GM18508 (cell line): Measurements from ENCODE around the gene MID2.
"Not testable (repeated sequence)": the region's sequence is repeated elsewhere in the genome, so short reads cannot be mapped to it uniquely, and the experiment has no call there.

Experiments
- ATAC-seq: cut with Tn5 transposase; IDR thresholded peaks from one replicate; pipeline ENCODE4 v1.9.1; 2021; ENCODE audit warnings: moderate number of reproducible peaks; ENCODE audit not compliant: insufficient read depth, unreplicated experiment

Gene MID2

GRCh38 chrX:107840971-107841370, 15.3 kb downstream of the MID2 start:
- ATAC-seq, result no peak

GRCh38 chrX:107842715-107843400, 17.2 kb downstream of the MID2 start:
- ATAC-seq, result no peak

- no peak for ATAC-seq
Observed at GRCh38 chrX:107845625-107846024, 20.0 kb downstream of the MID2 start.

GRCh38 chrX:107848591-107848990, 22.9 kb downstream of the MID2 start:
- ATAC-seq, result no peak

- ATAC-seq, result no peak
Observed at GRCh38 chrX:107849747-107850421, 24.2 kb downstream of the MID2 start.

GRCh38 chrX:107850422-107850765, 24.7 kb downstream of the MID2 start:
- ATAC-seq, result no peak

GRCh38 chrX:107851215-107851614, 25.5 kb downstream of the MID2 start:
- no peak for ATAC-seq

- not testable (repeated sequence) for ATAC-seq
Observed at GRCh38 chrX:107851665-107852064, 26.0 kb downstream of the MID2 start.

- ATAC-seq, result no peak
Observed at GRCh38 chrX:107856289-107856688, 30.6 kb downstream of the MID2 start.

GRCh38 chrX:107857041-107857440, 31.4 kb downstream of the MID2 start:
- ATAC-seq, result not testable (repeated sequence)

GRCh38 chrX:107857837-107858236, 32.2 kb downstream of the MID2 start:
- no peak for ATAC-seq

- ATAC-seq, result no peak
Observed at GRCh38 chrX:107861056-107861455, 35.4 kb downstream of the MID2 start.

GRCh38 chrX:107871136-107871535, 45.5 kb downstream of the MID2 start:
- ATAC-seq, result no peak

GRCh38 chrX:107878106-107878505, 52.4 kb downstream of the MID2 start:
- no peak for ATAC-seq

GRCh38 chrX:107880054-107880610, 54.5 kb downstream of the MID2 start:
- no peak for ATAC-seq

GRCh38 chrX:107894038-107894437, 68.4 kb downstream of the MID2 start:
- no peak for ATAC-seq

GRCh38 chrX:107902721-107903120, 77.1 kb downstream of the MID2 start:
- no peak for ATAC-seq

GRCh38 chrX:107905366-107905765, 79.7 kb downstream of the MID2 start:
- ATAC-seq, result no peak

- ATAC-seq, result no peak
Observed at GRCh38 chrX:107924136-107924746, 98.6 kb downstream of the MID2 start.

GRCh38 chrX:107934262-107934661, 108.6 kb downstream of the MID2 start:
- ATAC-seq, result no peak

GRCh38 chrX:107935200-107935599, 109.5 kb downstream of the MID2 start:
- ATAC-seq, result no peak
